ENCODE results near the gene L1CAM.

- TF ChIP-seq POLR2AphosphoS5 (IDR thresholded peaks at IDR 0.05; ENCODE audit: low read depth, low read length): no peak
- no peak for TF ChIP-seq TAF1 (IDR thresholded peaks at IDR 0.05; ENCODE audit: borderline replicate concordance, insufficient read depth, low read length)
- no peak for TF ChIP-seq REST (IDR thresholded peaks at IDR 0.05; ENCODE audit: insufficient read depth in 1 of 2, low read depth in 2 of 2, low read length in 2 of 2)
Observed at GRCh38 chrX:153921511-153922446, 35.8 kb upstream of the L1CAM start.
